Cerebellar nuclear complex (tissue), 1 donor: ENCODE data around the gene IL33.

ENCODE experiments used
- DNase-seq, 2 experiments: peaks; one replicate each; lab custom pipeline; 2025; lab: John Stamatoyannopoulos, UW

Gene IL33

GRCh38 chr9:6302417-6302816 lies 86.8 kb downstream of the IL33 start:
- no peak for DNase-seq

- DNase-seq, result no peak
Measured at GRCh38 chr9:6304232-6304631, 88.6 kb downstream of the IL33 start.

GRCh38 chr9:6305954-6306563 lies 90.5 kb downstream of the IL33 start:
- no peak for DNase-seq
